ENCODE measurements around the gene TMEM168. TPM values are rescaled to one million over a fixed set of nuclear protein-coding genes. Genes with fewer than 3 reads are reported as not detected.

The TMEM168 gene
- total RNA-seq, 1 experiment from 2014 or later: 11.2 TPM

GRCh38 chr7:112752576-112752975 is 37.6 kb downstream of the TMEM168 start:
- Mint-ChIP-seq H3K27ac (no peak overlapping the region), H3K4me1 (no peaks in the 10 kb centered on the region), H3K4me3 (no peak overlapping the region), H3K9me3 (peaks cover under 1% of the 10 kb centered on the region; the same call in 1 of the 2 replicates), H3K36me3 (no peaks in the 10 kb centered on the region), H3K27me3 (ENCODE audit: low read depth) (no peaks in the 10 kb centered on the region)
- TF ChIP-seq ZNF512 (CRISPR knock-in tag; IDR thresholded peaks at IDR 0.05; ENCODE audit: borderline replicate concordance) (no peak), KAT7 (CRISPR knock-in tag; IDR thresholded peaks at IDR 0.05; ENCODE audit: borderline replicate concordance) (no peak), GRHL2 (CRISPR knock-in tag; IDR thresholded peaks at IDR 0.05; ENCODE audit: insufficient replicate concordance, severe bottlenecking) (no peak), MAX (CRISPR knock-in tag; IDR thresholded peaks at IDR 0.05) (no peak), IRF1 (CRISPR knock-in tag; IDR thresholded peaks at IDR 0.05) (no peak), ZMAT4 (CRISPR knock-in tag; IDR thresholded peaks at IDR 0.05) (no peak), NFE2L1 (CRISPR knock-in tag; IDR thresholded peaks at IDR 0.05) (no peak), CREB1 (CRISPR knock-in tag; IDR thresholded peaks at IDR 0.05) (no peak), ZNF138 (CRISPR knock-in tag; conservative IDR thresholded peaks at IDR 0.05) (no peak), ZNF121 (CRISPR knock-in tag; IDR thresholded peaks at IDR 0.05) (no peak), JAZF1 (CRISPR knock-in tag; IDR thresholded peaks at IDR 0.05) (no peak), ZNF396 (CRISPR knock-in tag; IDR thresholded peaks at IDR 0.05; ENCODE audit: borderline replicate concordance) (no peak), FOXK1 (CRISPR knock-in tag; IDR thresholded peaks at IDR 0.05) (no peak), STAT6 (CRISPR knock-in tag; conservative IDR thresholded peaks at IDR 0.05; ENCODE audit: low read depth) (no peak), OVOL2 (CRISPR knock-in tag; IDR thresholded peaks at IDR 0.05; ENCODE audit: borderline replicate concordance) (no peak), ZNF281 (CRISPR knock-in tag; IDR thresholded peaks at IDR 0.05) (no peak)
- ChIA-PET POLR2A (interaction anchor here (0.6 kb wide), 1 partner anchor 325 kb away, joined by 6 read pairs; no protein-coding TSS in a partner anchor), CTCF (no interaction called here)
- ATAC-seq (no peak), DNase-seq (ENCODE audit: low spot score) (no peak)

DNA sequence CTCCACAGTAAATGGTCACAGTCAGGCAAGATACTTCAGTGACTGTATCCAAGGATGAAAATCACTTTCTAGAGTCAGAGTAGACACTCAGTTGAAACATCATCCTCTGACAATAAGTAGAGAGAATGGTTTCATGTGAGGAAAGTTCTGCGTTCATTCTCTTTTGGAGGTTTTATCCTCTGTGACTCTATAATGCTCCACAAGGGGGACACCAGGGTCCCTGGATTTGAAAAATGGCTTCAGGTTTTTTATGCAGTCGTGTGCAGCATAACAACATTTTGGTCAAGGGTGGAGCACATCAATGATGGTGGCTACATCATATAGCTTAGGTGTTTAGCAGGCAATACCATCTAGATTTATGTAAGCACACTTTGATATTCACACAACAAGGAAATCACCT is 40.4 kb downstream of the TMEM168 start:
- ChIA-PET POLR2A (no interaction called here), CTCF (interaction anchor here (1.0 kb wide), 2 partner anchors 9 to 119 kb away, joined by 3 to 4 read pairs; no protein-coding TSS in a partner anchor)
- ATAC-seq (no peak; the same call in 1 of the 2 replicates), DNase-seq (ENCODE audit: low spot score) (no peak)
- H3K27ac Mint-ChIP-seq: no peak overlapping the region
- H3K9me3 Mint-ChIP-seq: peaks cover 3% of the 10 kb centered on the region; the same call in 1 of the 2 replicates
- H3K4me3 Mint-ChIP-seq: no peak overlapping the region
- no peaks in the 10 kb centered on the region for H3K4me1 Mint-ChIP-seq
- H3K27me3 Mint-ChIP-seq (ENCODE audit: low read depth): no peaks in the 10 kb centered on the region
- no peaks in the 10 kb centered on the region for H3K36me3 Mint-ChIP-seq
- no peak for TF ChIP-seq CREB1 (CRISPR knock-in tag; IDR thresholded peaks at IDR 0.05)
- no peak for TF ChIP-seq ZSCAN18 (CRISPR knock-in tag; IDR thresholded peaks at IDR 0.05)
- TF ChIP-seq GRHL2 (CRISPR knock-in tag; IDR thresholded peaks at IDR 0.05; ENCODE audit: insufficient replicate concordance, severe bottlenecking): no peak
- no peak for TF ChIP-seq KAT7 (CRISPR knock-in tag; IDR thresholded peaks at IDR 0.05; ENCODE audit: borderline replicate concordance)
- no peak for TF ChIP-seq TEAD4 (CRISPR knock-in tag; IDR thresholded peaks at IDR 0.05)
- no peak for TF ChIP-seq ZMAT4 (CRISPR knock-in tag; IDR thresholded peaks at IDR 0.05)
- TF ChIP-seq NFYB (CRISPR knock-in tag; conservative IDR thresholded peaks at IDR 0.05; ENCODE audit: low read depth): no peak
